GM18517 (cell line): ENCODE data around the gene C2orf42.
"Not testable (repeated sequence)": the region's sequence is repeated elsewhere in the genome, so short reads cannot be mapped to it uniquely, and the experiment has no call there.

ENCODE experiments used
- ATAC-seq: cut with Tn5 transposase; IDR thresholded peaks from one replicate; pipeline ENCODE4 v1.9.1; 2021; ENCODE audit warnings: mild to moderate bottlenecking, moderate library complexity; ENCODE audit not compliant: unreplicated experiment

The C2orf42 gene

GRCh38 chr2:70133491-70134322, 57.1 kb downstream of the C2orf42 start:
- no peak for ATAC-seq

- ATAC-seq, result no peak
Observed at GRCh38 chr2:70133127-70133452, 57.7 kb downstream of the C2orf42 start.

DNA sequence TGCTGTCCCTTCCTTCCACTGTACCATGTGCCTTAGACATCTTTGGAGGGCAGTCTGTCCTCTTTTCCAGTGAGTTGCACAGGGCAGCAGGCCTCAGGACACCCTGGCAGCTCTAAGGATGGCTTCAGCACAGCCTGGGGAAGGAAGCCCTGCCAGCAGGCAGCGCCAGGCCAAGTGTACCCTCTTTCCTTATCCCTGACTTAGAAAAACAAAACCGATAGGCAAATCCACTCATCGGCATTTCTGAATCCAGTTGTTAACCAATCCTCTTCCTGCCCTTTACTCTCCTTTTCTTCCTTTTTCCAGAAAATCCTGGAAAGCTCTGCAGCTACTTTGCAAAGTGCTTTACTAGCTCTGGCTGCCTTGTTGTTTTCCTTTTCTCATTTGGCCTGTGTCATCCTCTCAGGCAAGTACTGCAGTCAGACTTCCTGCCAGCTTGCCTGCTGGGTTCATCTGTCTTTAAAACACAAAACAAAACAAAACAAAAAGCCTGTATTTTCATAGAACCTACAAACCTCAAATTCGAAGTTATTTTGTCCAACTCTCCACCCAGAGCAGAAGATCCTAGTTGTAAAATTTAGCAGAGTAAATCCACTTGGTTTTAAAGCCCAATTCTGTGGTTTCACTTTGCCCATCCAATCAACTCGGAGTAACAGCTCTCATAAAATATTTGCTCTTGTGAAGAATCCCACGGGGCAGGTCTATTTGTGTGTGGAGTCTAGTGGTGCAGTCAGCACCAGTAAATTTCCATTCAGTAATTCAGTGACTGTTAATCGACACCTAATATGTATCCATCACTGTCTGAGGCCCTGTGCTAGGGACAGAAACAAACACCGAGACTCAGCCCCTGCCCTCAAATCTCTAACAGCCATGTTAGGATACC, 58.3 kb downstream of the C2orf42 start:
- peak; percentile 60 for ATAC-seq

- ATAC-seq, result not testable (repeated sequence)
Observed at GRCh38 chr2:70131344-70132143, 59.3 kb downstream of the C2orf42 start.

- ATAC-seq, result no peak
Observed at GRCh38 chr2:70128005-70128404, 62.8 kb downstream of the C2orf42 start.

DNA sequence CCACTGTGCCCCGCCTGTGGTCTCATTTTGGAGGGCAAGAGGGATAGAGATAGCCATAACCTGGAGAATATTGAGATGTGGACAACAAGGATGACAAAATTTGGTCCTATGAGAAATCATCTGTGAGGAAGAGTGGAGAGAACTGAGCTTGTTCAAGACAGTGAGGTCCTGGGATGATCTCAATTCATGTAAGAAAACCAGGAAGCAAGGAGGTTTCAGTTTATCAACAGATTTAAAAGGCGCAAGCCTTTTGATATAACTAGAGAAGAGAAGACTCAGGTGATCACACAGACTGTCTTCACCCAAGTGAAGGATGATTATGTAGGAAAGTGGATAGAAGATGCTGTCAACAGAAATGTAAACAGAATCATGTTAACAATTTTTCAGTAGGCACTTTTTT, 64.4 kb downstream of the C2orf42 start:
- no peak for ATAC-seq

GRCh38 chr2:70125498-70125898, 65.3 kb downstream of the C2orf42 start:
- ATAC-seq, result no peak

DNA sequence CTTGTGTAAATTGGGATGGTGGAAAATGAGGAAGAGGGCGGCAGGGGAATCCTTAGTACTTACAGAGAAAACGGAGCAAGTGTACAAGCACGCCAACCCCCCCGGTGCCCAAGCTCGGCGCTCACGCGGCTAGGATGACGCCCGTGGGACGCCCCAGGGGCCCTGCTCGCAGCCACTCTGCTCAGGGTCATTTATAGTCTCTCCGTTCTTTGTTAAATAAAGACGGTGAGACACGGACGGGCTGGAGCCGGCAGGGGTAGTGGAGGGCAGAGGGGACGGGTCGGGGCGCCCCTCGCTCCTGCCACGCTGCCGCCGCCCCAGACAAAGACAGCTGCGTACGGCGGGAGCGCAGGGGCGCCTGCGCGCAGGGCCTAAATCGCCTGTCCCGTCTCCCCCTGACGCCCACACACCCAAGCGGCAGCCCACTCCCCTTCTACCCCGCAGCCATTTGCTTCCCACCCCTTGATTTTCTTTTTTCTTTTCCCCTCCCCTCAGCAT, 65.8 kb downstream of the C2orf42 start:
- peak; percentile 34 for ATAC-seq

DNA sequence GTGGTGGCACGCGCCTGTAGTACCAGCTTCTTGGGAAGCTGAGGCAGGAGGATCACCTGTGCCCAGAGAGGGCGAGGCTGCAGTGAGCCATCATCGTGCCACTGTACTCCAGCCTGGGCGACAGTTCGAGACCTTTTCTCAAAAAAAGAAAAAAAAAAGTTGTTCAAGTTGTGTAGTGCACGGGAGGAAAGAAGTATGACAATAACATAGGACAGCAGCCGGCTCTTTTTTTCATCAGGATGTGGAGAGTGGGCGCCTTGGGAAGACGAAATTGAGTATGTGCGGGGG, 67.0 kb downstream of the C2orf42 start:
- no peak for ATAC-seq

GRCh38 chr2:70123051-70123828, 67.6 kb downstream of the C2orf42 start:
- no peak for ATAC-seq

GRCh38 chr2:70122470-70122869, 68.3 kb downstream of the C2orf42 start:
- no peak for ATAC-seq

DNA sequence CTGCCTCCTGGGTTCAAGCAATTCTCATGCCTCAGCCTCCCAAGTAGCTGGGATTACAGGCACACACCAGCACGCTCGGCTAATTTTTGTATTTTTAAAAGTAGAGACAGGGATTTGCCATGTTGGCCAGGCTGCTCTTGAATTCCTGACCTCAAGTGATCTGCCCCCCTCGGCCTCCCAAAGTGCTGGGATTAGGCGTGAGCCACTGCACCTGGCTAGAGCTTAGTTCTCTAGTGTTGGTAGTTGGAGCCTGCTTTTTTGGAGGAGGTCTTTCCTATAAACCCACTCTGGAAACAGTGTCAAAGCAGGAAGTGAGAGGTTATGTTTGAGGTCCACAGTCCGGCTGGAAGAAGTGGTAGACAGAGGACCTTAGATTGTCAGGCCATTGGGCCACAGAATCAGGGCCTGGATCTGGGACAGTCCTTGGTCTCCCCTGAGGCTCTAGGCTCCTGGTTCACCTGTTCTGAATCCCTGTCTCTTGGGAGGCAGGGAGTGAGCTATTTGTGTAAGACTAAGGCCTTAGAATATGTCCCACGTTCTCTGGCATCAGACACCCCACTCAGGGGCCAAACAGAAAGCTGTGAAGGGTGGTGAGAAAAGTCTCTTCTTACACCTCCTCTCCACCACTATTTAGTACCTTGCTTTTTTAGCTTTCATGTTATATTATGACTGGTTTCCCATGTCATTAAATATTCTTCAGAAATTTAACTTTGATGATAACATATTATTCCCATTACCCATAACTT, 69.0 kb downstream of the C2orf42 start:
- ATAC-seq, result no peak

- ATAC-seq, result no peak
Observed at GRCh38 chr2:70118798-70119454, 71.9 kb downstream of the C2orf42 start.

- ATAC-seq, result no peak
Observed at GRCh38 chr2:70116936-70117552, 73.8 kb downstream of the C2orf42 start.

DNA sequence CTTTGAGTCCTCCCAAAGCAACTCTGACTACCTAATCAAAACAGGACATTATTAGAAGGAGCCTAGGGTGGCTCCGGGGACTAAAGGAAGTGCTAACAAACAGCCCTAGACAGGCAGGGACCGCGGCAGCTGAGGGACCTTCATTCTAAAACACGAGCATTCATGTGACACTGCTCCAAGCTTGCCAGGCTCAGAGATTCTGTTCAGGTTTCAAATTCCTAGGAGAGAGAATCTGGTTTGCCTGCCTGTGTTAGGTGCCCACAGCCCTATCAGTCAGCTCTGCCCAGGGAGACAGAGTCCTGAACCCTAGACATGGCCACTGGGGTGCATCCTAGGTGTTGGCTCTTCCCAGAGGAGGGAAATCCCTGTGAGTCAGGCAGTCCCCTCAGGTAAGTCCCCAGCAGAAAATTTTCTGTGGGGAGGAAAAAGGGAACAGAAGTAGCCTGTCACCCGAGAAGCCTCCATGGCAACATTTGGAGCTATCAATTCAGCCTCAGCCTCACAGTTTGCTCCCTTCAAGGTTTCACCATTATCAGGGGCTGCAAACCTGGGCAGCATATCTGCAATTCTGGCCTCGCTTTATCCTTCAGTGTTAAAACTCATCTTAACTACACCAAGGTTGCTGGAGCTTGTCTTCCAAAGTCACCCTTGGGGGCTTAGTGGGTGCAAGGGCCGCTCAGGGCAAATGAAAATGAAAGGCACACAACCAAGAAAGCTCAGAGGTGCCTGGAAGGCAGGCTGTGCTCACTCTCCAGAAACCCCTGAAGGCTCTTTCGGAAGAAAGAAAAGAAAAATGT, 75.0 kb downstream of the C2orf42 start:
- ATAC-seq, result peak; percentile 64

- ATAC-seq, result no peak
Observed at GRCh38 chr2:70113359-70114070, 77.3 kb downstream of the C2orf42 start.
